GM12878 (cell line): ENCODE data around the gene ZNF385D.

Experiments
- EP300 ChIP-seq, 2 experiments: fragments of 150-350 bp in 1 of 2; IDR thresholded peaks; 2 replicates each; pipeline ENCODE4 v1.6.1; 2011 to 2012; ENCODE audit warnings: low read depth in 2 of 2, low read length in 2 of 2, borderline replicate concordance in 1 of 2, improper control_type of control experiment in 1 of 2, inconsistent platforms in 1 of 2; ENCODE audit not compliant: control insufficient read depth in 1 of 2
- NRF1 ChIP-seq: conservative IDR thresholded peaks from 2 replicates; pipeline ENCODE4 v1.6.1; 2011; ENCODE audit warnings: mild to moderate bottlenecking, low read depth, low read length, improper control_type of control experiment
- POLR2A ChIP-seq: IDR thresholded peaks from 2 replicates; pipeline ENCODE4 v1.6.1; 2011; ENCODE audit warnings: low read depth, mild to moderate bottlenecking, low read length
- SIN3A ChIP-seq: IDR thresholded peaks from 2 replicates; pipeline ENCODE4 v1.6.1; 2012; ENCODE audit warnings: low read depth, low read length, improper control_type of control experiment
- SMARCA5 ChIP-seq: fragments of 450-650 bp; IDR thresholded peaks from 2 replicates; pipeline ENCODE4 v1.6.1; 2017; ENCODE audit warnings: mild to moderate bottlenecking
- SUZ12 ChIP-seq: fragments of 200-600 bp; sonication (generic); IDR thresholded peaks from one replicate; pipeline ENCODE4 v1.6.1; 2018; ENCODE audit warnings: antibody characterized with exemption, mild to moderate bottlenecking; ENCODE audit not compliant: unreplicated experiment
- TAF1 ChIP-seq: IDR thresholded peaks from 2 replicates; pipeline ENCODE4 v1.6.1; 2011; ENCODE audit warnings: mild to moderate bottlenecking, low read depth, low read length, borderline replicate concordance
- TF ChIP-seq, protein P1 (sequence below), 3 experiments: IDR thresholded peaks in 2 of 3; conservative IDR thresholded peaks in 1 of 3; 2 replicates each; pipeline ENCODE4 v1.5.1; 2011; ENCODE audit warnings: low read depth in 3 of 3, low read length in 3 of 3, mild to moderate bottlenecking in 3 of 3, control low read depth in 2 of 3, moderate library complexity in 2 of 3, inconsistent platforms in 1 of 3, mixed read lengths in 1 of 3; ENCODE audit not compliant: control insufficient read depth in 2 of 3, insufficient read depth in 1 of 3; ENCODE audit errors: extremely low read depth in 1 of 3
- TF ChIP-seq, protein P2 (sequence below): IDR thresholded peaks from 2 replicates; pipeline ENCODE4 v1.6.1; 2012; ENCODE audit warnings: low read depth, low read length, improper control_type of control experiment
- TF ChIP-seq, protein P3 (sequence below): IDR thresholded peaks from 2 replicates; pipeline ENCODE4 v1.6.1; 2012; ENCODE audit warnings: low read depth, low read length, improper control_type of control experiment

DNA sequence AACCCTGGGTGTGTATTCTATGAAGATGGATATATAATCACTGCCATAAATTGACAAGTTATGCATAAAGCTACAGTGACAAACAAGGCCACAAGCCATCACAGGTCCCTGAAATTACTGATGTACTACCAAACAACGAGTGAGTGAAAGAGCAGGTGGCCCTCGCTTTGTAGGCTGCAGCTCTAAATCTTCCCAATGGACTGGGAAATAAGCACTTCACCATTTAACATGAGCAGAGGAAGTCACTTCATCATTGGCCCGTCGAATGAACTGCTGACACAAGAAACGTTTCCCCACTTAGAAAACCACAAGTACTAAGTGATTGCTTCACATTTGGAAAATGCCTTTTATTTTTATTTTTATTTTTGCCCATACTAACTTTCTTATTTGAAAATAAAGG lies 218.0 kb downstream of the ZNF385D start:
- TF ChIP-seq, protein P1, sequence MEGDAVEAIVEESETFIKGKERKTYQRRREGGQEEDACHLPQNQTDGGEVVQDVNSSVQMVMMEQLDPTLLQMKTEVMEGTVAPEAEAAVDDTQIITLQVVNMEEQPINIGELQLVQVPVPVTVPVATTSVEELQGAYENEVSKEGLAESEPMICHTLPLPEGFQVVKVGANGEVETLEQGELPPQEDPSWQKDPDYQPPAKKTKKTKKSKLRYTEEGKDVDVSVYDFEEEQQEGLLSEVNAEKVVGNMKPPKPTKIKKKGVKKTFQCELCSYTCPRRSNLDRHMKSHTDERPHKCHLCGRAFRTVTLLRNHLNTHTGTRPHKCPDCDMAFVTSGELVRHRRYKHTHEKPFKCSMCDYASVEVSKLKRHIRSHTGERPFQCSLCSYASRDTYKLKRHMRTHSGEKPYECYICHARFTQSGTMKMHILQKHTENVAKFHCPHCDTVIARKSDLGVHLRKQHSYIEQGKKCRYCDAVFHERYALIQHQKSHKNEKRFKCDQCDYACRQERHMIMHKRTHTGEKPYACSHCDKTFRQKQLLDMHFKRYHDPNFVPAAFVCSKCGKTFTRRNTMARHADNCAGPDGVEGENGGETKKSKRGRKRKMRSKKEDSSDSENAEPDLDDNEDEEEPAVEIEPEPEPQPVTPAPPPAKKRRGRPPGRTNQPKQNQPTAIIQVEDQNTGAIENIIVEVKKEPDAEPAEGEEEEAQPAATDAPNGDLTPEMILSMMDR (IDR thresholded peaks at IDR 0.05 in 2 of 3, conservative IDR thresholded peaks at IDR 0.05 in 1 of 3; ENCODE audit: control insufficient read depth in 2 of 3, extremely low read depth in 1 of 3, insufficient read depth in 1 of 3, low read depth in 3 of 3, low read length in 3 of 3): no peak
- TF ChIP-seq POLR2A (no peak), TAF1 (no peak), SUZ12 (no peak), EP300 (IDR thresholded peaks at IDR 0.05; ENCODE audit: borderline replicate concordance in 1 of 2, control insufficient read depth in 1 of 2, low read depth in 2 of 2, low read length in 2 of 2) (no peak), SMARCA5 (no peak), NRF1 (no peak), SIN3A (no peak)
- TF ChIP-seq, protein P2, sequence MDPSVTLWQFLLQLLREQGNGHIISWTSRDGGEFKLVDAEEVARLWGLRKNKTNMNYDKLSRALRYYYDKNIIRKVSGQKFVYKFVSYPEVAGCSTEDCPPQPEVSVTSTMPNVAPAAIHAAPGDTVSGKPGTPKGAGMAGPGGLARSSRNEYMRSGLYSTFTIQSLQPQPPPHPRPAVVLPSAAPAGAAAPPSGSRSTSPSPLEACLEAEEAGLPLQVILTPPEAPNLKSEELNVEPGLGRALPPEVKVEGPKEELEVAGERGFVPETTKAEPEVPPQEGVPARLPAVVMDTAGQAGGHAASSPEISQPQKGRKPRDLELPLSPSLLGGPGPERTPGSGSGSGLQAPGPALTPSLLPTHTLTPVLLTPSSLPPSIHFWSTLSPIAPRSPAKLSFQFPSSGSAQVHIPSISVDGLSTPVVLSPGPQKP: no peak
- TF ChIP-seq, protein P3, sequence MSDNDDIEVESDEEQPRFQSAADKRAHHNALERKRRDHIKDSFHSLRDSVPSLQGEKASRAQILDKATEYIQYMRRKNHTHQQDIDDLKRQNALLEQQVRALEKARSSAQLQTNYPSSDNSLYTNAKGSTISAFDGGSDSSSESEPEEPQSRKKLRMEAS: no peak
